ENCODE data around the gene KAT2B. TPM values are rescaled to one million over a fixed set of nuclear protein-coding genes. Genes with fewer than 3 reads are reported as not detected.
"Not testable (repeated sequence)": the region's sequence is repeated elsewhere in the genome, so short reads cannot be mapped to it uniquely, and the experiment has no call there.

Gene KAT2B
- total RNA-seq, 1 donor from 2014 or later = 30.7 TPM

DNA sequence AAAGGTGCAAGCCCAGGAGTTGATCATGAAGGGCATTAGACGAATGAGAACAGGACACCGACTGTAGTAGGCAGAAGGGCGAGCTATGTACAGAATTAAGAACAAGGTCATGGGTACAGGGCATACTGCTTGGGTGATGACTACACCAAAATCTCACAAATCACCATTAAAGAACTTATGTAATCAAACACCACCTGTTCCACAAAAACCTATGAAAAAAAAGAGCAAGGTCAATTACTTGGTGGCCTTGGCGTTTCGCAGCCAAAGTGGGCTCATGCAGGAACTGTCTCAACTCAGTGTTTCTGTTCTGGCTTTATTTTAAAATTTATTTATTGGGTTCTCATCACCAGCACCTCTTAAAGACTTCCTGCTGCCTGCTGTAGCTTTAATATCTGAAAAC is 2.1 kb downstream of the KAT2B start:
- ATAC-seq = no peak

DNA sequence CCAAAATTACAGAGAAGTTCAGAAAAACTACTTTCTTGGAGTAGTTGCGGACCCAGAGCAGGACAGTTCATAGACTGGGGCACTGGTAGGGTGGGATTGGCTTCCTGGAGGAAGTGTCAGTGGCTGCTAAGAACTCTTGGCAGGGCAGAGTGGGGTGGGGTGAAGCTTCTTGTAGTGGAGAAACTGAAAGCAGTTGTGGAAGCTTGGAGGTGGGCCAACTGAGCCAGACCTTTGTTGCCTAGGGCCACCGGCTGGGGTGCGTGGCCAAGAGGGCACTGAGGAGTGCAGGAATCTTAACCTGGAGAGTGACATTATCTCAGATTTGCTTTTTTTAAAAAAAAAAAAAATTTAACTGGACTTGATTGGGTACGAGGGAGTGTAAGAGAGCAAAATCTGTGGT is 3.1 kb downstream of the KAT2B start:
- peak; percentile 34 for ATAC-seq

DNA sequence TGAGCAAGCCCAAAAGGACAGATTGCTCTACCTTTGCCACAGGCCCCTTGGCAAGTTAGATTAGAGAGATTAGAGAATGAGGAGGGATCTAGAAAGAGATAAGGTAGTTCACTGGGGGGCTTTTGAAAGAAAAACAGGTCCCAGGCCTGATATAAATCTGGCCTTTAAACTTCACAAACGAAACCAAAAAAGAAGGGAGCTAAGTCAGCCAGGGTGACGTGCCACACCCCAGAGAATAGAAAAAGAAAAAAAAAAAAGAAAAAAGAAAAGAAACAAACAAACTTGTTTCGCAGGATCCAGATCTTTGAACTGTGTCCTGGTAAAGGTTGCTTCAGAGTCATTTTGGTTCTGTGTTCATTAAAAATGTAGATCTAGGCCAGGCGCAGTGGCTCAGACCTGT is 3.6 kb downstream of the KAT2B start:
- ATAC-seq = peak; percentile 34

DNA sequence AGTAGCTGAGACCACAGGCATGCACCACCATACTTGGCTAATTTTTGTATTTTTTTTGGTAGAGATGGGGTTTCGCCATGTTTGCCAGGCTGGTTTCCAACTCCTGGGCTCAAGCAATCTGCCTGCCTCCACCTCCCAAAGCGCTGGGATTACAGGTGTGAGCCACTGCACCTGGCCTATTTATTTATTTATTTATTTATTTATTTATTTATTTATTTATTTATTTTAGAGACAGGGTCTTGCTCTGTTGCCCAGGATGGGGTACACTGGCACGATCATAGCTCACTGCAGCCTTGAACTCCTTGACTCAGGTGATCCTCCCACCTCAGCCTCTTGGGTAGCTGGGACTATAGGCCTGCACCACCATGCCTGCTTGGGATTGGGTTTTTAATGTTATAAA is 4.9 kb downstream of the KAT2B start:
- ATAC-seq = not testable (repeated sequence)

DNA sequence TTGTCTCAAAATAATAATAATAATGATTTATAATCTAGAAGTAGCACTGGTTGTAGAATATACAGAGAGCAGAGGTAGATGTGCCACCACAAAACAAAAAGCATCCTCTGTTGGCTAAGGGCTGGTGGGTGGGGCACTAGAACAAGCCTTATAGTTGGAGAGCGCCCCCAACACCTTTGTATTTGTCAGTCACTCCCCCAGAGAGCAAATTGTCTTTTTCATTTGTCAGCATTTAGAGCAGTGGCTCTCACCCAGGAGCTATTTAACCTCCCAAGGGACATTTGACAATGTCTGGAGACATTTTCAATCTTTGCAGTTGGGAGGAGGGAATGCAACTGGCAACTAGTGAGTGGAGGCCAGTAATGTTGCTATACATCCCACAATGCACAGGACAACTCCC is 6.3 kb downstream of the KAT2B start:
- no peak for ATAC-seq

DNA sequence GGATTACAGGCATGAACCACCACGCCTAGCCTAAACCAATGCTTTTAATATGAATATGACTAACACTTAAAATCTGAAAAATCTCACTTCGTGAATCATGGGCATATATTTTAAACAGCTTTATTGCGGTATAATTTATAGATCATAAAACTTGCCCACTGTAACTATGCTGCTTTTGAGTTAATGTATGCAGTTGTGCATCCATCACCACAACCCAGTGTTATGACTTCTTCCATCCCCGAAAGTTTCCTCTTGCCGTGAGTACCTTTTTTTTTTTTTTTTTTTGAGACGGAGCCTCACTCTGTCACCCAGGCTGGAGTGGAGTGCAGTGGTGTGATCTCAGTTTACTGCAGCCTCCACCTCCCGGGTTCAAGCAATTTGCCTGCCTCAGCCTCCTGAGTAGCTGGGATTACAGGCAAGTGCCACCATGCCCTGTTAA is 7.1 kb downstream of the KAT2B start:
- no peak for ATAC-seq

DNA sequence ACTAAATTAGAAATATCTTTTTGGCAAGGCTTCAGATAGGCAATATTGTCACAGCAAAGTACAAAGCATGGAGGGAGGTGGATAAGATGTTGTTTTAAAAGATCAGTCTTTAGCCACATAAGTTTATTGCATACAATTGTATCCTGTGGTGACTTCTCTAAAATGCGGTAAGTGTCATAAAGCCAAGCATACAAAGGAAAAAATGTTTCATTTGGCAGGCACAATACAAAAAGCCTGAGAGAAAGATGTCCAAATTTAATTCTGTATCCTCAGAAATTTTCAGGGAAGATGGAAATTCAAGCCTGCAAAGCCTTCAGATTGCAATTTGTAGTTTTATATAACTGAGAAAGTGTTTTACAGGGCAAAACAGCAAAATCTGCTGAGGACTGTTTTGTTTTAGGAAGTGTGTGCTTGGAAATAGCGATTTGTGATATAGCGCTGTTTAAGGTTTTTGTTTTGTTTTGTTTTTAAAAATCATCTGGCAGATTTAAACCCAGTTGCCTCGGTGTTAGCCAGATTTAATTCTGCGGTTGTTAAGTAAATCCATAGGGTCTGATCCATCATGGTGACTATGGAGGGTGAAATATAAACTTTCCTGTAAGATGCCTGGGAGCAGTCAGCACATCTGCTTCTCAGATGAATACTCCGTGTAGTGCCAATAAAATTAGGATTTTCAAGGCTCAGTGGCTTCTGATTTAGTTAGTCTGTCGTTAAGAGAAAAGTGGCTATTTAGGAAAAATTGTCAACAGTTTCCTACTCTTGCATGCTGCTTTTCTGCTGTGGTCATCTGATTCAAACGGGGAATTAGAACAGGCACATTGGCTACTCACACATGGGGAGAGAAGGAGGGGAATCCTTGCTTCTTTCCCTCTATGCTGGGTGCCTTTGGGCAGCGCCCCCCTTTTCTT is 8.0 kb downstream of the KAT2B start:
- ATAC-seq = no peak

DNA sequence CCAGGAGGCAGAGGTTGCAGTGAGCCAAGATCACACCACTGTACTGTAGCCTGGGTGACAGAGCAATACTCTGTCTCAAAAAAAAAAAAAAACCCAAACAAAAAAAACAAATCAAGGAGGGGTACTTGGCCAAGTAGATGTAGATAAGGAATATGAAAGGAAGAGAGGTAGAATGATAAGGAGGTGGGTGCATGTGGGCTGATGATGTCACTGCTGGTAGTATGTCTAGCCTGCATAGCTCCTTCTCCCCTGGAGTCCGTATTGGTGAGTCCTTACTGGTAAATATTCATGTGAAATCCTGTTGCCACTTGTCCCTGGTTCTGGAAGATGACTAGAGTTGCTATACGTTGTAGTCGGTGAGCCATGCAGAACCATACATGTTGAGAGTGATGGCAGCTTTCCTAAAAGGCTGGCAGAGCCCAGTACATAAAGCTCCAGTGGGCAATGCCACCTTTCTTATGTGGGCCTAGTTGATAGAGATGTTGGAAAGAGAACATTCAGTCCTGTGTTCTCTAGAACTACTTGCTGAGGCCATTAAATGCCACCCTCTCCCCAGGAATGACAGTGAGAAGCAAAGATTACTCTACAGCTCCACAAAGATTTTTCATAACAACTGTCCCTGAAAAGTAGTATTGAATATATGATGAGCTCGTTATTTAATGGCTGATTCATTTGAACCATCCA is 11.0 kb downstream of the KAT2B start:
- ATAC-seq = peak; percentile 56

DNA sequence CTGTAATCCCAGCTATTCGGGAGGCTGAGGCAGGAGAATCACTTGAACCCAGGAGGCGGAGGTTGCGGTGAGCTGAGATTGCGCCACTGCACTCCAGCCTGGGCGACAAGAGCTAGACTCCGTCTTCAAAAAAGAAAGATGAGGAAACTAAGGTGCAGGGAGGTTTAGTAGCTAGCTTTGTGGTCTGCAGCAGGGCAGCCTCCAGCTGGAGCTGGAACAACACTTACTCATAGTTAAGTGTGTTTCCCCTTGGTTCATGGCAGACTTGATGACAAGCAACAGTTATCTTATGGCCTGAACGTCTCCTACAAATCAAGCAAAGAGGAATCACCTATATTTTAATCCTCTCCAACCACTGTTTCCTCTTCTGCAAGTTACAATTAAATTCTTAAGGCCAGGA is 12.6 kb downstream of the KAT2B start:
- ATAC-seq = no peak

DNA sequence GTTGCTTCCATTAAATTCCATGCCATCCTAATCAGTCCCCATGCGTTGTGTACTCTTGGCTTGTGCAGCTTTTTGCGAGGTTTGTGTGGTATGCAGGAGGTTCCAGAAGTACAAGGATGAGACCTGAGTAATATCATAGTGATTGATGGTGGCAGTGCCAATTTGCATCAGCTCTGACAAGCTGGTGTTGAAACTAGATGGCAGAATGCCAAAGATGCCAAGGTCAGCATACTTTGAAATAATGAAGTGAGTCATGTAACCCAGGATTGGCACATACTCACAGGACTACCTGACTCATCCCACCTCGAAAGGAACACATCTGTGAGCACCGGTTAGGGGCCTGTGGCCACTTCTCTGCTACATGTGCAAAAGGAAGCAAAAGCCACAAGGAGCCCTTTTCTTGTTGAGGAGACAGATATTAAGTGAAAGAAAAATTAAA is 14.3 kb downstream of the KAT2B start:
- ATAC-seq = peak; percentile 89

DNA sequence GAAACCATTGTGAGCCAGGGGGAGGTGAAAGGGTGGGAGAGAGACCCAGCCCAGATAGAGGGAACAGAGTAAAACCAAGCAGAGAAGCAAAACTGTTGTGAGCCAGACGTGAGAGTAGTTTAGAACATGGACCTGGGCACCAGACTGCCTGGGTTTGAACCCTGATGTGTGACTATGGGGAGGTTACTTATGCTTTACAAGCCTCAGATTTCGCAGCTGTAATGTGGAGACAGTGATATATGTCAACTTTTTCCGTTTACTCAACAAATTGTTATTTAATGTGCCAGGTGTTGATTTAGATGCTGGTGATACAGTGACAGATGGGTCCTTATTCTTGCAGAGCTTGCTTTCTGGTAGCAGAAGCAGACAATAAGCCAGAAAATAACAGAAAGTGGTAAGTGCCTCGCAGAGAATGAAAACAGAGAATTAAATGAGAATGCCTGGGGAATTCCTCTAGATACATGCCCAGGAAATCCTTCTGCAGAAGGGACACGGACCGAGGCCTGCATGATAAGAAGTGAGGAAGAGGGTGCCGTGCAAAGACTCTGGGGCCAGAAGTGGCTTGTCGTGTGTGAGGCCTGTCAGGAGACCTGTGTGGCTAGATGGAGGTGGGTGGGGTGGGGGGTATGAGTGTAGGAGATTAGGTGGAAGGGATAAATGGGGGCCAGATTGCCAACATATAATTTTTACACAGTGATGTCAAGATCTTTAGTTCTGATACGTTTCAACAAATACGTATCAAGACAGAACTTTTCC is 15.0 kb downstream of the KAT2B start:
- ATAC-seq = no peak

DNA sequence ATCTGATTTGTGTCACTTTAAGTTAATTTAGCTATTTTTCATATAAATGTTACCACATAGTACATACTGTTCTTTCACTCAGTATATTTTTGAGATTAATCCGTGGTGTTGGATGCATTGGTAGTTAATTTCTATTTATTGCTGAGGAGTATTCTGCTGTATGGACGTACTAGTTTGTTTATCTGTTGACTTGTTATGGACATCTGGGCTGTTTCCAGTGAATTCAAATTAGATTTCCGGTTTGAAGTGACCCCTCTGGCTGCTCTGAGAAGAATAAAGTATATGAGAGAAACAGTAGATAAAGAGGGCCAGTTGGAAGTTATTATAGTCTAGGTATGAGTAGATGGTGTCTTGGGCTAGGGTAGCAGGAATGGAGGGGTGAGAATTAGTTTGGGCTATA is 15.6 kb downstream of the KAT2B start:
- no peak for ATAC-seq

DNA sequence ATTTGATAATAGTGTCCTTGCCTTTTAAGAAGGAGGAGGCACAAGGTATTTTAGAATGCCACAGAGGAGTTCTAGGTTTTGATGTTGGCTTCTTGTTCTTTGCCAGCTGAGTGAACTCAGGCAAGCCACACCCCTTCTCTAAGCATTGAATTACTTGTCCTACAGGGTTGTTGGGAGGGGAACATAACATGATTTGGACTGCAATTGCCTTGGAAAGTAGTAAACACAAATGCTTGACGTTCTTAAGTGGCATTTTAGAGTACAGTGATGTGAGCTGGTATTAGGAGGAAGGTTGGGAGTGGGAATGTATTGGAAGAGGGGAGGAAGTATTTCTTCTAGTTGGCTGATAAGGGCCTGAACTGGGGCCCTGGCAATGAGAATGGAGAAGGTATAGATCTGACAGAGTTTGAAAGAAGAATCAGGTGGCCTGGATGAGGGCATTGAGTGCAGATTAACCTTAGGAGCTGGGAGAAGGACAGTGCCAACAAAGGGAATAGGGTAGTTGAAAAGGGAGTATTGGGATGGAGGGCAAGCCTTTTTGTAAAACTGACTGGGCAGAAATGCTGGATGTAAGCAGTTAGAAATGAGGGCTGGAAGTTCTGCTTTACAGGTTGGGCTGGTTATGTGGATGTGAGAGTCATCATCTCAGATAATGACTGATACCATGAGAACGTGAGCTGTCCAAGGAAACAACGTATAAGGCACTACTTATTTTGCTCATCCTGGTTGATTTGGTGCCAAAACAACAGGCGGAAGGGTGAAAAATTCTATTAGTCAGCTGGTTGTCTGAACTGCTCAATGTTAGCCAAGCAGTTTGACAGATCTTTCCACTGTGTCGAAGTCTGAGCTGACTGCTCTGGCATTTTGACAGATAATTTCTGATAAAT is 16.7 kb downstream of the KAT2B start:
- ATAC-seq = peak; percentile 95

DNA sequence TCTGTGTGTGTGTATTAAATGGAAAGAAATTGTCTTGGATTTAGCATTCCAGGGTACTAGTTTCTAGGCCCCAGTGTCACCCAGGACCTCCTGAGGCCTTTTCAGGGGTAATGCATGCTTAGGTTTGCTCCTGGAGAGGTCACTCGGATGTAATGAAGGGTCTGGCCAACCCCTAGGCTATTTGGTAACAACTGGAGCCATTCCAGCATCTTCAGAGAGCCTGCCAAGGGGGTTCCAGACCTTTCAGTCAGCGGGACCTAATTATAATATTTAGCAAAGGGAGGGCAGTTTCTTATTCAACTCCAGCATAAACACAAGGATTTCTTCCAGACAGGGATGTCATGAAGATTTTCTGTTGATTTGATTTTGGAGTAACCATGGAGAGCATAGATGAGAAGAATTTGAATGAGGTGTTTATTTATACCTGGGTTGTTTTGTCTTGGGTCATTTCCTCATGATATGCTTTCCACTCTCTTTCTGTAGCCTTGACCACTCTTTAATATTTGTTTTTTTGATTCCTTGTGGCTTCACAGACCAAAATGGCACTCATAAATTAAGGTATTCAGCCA is 17.4 kb downstream of the KAT2B start:
- no peak for ATAC-seq

DNA sequence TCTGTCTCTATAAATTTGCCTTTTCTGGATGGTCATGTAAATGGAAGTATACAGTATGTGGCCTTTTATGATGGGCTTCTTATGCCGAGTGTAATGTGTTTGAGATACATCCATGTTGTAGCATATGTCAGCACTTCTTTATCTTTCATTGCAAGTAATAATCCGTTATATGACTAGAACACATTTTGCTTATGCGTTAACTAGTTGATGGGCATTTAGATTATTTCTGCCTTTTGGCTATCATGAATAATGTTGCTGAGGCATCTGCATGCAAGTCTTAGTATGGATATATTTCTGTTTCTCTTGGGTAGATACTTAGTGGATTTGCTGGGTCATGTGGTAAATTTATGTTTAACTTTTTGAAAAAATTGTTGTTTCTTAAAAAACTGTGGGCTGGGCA is 19.7 kb downstream of the KAT2B start:
- ATAC-seq = no peak

DNA sequence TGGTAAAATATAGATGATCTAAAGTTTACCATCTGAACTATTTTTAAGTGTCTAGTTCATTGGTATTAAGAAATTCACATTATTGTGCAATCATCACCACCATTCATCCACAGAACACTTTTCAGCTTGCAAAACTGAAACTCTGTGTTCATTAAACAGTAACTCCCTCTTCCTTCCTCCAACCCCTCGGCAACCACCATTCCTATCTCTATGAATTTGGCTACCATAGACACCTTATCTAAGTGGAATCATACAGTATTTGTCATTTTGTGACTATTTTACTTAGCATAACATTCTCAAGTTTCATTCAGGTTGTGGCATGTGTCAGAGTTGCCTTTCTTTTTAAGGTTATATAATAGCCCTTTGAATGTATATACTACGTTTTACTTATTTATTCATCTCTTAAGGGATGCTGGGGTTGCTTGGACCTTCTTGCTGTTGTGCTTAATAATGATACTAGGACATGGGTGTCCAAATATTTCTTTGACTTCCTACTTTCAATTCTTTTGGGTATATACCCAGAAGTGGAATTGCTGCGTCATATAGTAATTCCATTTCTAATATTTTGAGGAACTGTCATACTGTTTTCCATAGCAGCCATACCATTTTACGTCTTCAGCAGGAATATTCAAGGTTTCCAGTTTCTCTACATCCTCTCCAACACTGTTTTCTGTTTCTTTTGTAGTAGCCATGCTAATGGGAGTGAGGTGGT is 20.9 kb downstream of the KAT2B start:
- ATAC-seq = no peak

DNA sequence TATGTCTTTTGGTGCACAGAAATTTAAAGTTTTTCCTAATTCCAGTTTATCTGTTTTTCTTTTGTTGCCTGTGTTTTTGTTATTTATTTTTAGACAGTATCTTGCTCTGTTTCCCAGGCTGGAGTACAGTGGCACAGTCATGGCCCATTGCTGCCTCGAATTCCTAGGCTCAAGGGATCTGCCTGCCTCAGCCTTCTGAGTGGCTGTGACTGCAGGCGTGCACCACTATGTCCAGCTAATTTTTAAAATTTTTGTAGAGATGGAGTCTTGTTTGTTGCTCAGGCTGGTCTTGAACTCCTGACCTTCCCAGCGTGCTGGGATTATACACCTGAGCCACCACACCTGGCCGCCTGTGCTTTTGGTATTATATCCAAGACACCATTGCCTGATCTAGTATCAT is 22.8 kb downstream of the KAT2B start:
- no peak for ATAC-seq

DNA sequence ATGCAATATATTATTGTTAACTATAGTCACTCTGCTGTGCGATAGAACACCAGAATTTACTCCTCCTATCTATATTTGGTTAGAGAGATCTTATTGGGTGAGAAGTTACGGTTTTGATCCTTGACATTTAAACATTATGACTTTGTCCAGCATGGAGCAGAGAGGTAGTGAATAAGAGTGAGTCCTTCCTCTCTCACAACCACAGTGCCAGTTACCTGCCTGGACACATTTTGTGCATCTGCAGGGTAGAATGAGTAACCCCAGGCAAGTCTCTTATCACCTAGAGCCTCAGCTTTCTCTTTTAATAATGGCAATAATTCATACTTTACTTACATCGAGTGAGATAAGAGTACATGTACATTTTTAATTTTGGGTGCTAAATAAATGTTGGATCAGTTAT is 24.1 kb downstream of the KAT2B start:
- ATAC-seq = peak; percentile 55

DNA sequence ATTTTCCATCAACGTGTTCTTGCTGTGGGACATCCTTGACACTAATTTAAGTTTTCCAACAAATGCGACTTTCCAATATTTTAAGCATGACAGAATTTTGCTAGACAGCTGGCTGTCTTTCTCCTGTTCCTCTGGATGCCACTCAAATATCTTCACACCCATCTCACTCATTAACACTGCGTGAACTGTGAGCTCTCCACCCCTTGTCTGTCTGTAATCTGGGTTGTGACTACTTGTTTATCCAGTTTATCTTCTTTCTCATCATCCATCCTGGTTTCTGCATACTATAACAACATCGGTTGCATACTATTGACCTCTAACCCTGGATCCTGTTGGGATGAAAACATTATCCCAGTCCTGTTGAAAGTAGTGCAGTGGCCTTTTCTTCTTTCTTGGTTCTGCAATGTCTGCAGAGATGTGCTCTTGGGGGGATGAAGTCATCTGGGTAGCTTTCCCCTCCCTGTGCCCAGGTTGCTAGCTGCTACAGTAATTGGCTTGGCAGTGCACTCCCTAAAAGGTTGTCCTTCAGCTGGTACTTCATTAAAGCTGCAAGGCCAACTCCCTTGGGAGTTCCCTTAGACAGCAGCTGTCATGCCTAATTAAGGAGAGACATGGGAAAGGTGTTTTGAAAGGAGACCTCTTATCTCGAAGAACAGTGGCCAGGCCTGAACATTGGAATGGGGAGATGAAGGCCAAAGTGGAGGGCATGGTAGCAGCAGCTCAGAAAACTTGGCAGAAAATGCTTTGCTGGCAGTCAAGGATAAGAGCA is 24.7 kb downstream of the KAT2B start:
- peak; percentile 90 for ATAC-seq

DNA sequence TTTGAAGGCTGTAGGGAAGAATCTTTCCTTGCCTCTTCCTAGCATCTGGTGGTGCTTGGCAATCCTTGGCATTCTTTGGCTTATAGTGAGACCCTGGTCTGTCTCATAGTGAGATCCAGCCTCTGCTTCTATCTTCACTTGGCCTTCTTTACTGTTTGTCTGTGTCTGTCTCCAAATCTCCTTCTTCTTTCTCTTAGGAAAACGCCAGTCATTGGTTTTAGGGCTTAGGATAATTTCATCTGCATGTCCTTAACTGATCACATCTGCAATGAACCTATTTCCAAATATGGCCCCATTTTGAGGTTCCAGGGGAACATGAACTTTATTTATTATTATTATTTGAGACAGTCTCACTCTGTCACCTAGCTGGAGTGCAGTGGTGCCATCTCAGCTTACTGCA is 25.8 kb downstream of the KAT2B start:
- ATAC-seq = no peak

All from esophagus mucosa (tissue), 1 donor.